HG02678 (cell line): Measurements from ENCODE around the gene KDM2A.

Source experiments
- ATAC-seq: cut with Tn5 transposase; IDR thresholded peaks from one replicate; pipeline ENCODE4 v1.9.1; 2021; ENCODE audit warnings: mild to moderate bottlenecking, moderate library complexity; ENCODE audit not compliant: unreplicated experiment

KDM2A gene

DNA sequence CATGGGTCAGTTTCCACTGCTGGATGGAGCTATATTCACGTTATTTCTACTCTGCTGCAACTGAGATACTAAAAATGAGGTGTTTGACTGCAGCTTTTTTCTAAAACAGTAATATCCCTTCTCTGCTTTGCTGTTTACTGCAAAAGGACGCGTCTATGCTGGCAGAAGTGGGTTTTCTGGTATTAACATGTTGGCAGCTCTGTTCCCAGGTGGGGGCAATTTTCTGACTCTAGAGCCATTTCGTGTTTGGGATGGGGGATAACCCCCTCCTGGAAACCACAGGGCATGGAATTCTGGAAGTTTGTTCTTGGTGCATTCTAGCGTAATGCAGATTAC is 152.1 kb downstream of the KDM2A start:
- no peak for ATAC-seq

DNA sequence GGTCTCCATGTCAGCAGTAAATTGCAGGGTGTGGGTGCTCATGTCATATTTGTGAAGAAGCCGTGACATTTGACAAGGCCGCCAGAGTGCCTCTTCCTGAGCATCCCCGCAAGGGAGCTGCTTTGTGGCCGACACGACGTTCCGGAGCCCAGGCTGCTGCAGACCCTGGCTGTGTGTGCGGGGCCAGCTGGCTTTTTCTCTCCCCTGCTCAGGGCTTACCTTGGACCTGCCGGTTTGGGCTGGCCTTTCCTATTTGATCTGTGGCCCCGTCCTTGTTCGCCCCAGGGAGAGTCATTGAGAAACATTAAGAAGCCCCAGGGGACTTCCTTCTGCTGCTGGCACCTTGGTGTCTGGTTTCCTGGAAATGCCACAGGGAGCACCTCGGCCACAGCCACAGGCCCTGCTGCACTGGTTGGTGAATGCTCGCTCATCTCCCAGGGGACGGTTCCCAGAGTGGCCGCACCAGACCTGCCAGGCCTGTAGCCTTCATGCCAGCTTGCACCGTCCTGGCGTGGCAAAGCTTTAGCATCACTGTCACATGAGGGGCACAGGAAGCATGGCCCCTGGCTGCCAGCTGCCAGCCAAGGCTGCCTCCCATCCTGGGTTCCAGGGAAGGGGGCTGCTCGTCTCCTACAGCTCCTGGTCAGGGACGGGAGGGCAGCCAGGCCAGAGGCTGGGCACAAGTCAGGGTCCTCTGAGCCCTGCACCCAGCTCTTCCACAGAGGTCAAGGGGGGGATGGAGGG is 152.7 kb downstream of the KDM2A start:
- ATAC-seq, result no peak

DNA sequence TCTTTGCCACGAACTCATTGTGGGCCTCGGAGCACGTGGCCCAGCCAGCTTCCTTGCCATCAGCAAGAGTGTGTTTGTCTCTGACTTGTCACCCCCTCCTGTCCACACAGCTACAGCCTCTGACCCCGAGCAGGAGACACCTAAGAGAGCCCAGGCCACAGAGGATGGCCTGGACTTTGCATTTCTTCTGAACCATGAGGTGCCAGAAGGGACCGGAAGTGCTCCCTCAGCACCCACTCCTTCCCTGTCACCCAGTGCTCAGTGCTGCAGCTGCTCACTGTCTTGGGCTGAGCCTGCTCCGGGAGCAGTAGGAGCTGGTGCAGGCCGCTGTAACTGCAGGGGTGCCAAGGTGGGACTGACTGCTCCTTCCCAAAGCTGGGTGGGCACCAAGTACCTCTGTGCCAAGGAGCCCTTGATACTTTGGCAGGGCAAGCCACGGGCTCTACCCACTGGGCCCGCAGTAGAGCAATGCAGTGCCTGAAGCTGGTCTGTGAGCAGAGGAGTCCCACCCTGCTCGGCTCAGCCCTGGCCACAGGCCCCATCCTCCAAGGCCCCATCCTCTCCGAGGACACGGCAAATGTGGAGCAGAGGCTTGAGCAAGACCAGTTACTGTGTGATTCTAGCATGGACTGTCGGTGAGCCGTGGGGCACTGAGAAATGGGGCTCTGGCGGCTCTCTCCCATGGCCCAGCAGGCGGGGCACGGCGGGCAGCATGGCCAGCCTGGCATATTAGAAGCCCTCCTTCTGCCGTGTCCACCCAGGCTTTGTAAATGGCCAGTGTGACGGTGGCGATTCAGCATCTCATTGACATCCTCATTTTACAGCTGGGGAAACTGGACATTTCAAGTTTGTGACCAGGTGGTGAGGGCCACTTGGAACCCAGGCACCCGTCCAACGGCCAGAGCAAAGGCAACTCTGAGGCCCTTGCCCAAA is 153.5 kb downstream of the KDM2A start:
- ATAC-seq, result no peak

DNA sequence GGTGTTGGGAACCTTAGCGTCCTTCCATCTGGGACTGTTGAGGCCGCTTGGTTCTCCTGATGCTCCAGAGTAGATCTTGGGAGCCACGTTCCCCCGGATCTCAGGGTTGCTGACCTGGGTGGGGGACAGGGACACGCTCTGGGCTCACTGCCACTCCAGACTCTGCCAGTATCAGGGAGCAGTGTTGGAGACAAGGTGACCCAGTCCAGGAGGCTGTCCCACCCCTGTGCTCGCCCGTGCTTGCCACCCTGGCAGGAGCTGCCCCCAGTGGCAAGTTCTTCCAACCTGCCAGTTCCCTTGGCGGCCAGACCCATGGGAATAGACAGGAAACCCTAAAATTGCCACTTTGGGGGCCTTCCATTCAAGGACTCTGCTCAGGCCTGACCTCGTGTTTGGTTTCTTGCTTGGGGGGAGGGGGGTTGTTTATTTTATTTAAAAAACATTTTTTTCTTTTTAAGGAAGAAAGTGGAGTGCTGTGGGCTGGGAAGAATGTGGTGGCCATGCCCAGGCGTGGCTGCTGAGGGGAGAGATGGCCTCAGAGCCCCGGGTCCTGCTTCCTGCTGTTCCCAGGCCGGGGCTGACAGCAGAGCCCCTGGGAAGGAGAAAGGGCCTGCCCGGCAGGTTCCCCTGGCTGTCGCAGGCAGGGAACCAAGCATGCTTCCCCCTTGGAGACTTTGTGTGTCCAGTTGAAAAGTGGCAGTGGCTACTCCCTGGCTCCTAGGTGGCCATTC is 154.4 kb downstream of the KDM2A start:
- ATAC-seq, result no peak

DNA sequence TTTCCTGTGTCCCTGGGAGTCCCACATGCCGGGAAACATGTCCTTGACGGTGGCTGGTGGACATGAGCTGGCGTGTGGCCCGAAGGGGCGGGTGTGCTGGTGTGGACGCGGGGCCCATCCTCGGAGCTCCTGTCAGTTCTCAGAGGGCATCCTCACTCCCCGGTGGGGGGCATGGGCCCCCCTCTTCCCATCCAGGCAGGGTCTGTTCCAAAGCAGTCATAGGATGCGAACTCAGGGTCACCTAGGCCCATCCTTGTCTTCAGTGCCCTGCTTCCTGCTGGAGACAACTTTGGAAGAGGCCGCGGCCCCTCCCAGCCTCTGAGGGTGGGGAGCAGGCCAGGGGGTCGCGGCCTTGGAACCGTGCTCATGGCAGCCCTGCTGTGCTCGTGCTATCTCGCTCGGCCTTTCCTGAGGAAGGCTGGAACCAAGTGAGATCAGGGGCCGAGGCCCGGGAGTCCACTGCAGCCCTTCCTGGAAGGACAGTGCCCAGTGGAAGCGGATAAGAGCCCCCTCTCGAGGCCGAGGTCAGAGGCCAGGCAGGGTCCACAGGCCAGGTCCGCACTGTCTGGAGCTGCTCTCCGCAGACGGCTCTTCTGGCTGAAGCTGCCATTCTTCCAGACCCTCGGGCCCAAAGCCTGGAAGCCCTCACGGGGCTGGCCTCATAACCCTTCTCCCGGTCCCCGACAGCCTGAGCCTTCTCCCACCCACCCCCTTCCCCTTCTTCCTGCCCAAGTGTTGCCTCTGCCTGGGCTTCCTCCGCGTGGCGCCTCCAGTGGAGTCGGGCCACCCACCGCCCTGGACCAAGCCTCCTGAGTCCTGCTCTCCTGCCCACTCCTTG is 155.9 kb downstream of the KDM2A start:
- ATAC-seq, result no peak

DNA sequence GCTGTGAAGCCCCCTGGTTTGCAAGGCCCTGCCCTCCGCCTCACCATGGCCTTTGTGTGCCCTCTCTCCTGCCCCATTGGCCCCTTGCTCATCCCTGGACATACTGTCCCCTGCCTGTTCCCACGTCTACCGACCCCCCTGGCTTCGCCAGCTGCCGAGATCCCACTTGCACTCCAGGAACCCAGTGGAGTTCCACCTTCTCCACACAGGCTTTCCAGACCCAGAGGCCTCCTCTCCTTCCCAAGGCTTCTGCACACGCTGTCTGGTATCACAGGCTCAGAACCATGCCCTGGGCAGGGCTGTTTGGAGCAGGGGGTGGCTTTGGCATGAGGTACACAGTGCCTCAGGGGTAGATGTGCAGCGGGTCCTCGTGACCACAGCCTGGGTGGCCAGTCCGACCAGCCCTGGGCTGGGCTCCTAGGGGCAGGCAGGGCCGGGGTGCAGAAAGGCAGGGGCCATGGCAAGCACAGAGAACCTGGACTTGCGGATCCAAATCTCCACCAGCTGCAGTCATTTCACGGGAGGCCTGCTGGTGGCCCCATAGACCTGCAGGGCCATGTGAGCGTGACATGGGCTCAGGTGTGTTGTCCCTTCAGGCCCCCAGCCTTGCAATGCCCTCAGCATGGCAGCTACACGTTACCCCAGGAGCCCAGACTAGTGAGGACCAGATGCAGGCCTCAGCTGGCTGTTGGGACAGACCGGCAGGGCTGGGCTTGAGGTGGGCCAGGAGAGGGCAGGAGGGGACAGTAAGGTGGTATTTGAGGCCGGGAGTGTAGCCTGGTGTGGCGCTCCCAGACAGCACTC is 156.7 kb downstream of the KDM2A start:
- no peak for ATAC-seq

DNA sequence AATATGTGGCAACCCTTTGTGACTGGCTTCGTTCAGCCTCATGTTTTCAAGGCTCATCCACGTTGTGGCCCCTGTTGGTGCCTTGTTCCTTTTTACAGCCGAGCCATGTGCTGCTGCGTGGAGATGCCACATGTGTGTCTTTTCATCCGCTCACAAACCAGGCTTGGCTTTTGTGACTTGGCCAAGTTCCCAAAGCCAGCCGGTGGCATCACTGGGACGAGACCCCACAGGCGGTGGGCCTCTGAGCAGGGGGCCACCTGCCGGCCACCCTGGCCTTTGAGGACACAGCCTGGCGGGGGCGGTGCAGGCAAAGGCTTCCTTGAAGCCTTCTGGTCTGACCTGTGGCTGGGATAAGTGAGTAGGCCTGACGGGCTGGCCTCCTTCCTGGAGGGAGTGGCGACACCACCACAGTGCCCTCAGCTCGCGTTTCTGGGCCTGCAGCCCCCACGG is 157.7 kb downstream of the KDM2A start:
- peak; percentile 1 for ATAC-seq

DNA sequence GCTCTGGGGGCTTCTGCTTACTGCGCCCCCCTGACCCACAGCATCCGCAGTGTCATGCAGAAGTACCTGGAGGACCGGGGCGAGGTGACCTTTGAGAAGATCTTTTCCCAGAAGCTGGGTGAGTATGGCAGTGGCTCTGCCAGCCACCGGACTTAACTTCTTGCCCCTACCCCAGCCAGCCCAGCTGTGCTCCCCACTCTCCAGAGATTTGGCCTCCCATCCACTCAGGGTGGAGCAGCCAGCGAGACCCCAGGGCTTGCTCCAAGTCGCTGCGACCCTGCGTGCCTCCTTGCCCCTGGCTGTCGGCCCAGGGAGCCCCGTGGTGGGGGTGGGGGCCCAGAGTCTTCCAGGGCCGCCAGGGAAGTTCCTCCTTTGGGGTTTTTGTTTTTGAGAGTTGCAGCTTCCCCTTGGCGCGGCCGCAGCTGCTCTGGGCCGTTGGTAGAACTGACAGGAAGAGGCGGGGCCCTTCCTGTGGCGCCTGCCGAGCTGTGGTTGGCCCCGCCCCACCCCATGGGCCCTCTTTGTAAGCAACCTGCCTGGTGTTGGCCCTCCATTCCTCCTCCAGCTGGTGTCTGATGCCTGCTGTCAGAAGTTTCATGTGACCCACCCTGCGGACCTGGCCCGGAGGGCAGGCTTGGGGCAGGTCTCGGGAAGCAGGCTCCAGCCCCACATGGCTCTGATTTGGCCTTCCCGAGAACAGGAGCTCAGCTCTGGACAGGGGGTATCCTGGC is 158.3 kb downstream of the KDM2A start:
- ATAC-seq, result peak; percentile 90

DNA sequence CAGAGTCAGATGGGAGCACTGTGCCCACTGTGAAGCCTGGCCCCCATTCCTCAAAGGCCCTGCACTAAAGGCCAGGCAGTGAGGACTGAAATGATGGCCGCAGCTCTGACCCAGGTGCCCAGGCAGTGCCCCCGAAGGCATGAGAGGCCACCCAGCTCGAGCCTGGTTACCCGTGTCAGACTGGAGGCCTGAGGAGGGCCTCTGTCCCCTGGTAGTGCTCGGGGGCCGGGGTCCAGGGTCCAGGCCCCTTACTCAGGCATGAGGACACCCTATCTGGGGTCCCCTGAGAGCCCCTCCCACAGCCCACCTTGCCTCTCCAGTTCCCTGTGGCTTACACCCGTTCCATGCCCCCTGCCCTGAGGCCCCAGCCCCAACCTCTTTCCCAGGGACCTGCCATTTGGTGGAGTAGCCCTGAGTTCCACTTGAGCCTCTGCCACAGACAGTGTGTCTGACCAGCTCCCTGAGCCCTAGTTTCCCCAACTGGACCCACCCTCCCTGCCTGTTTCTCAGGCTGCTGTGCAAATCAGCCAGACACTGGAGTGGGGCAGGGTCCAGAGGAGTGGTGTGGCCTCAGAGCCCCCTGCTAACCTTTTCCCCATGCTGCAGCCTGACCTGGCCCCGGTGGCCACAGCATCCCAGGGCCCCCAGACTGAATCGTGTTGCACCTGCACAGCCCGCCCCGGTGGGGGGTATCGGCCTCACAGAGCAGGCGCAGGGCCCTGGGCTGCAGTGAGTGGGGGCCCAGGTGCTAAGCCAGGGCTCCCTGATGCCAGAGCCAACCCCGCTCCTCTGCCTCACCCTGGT is 159.3 kb downstream of the KDM2A start:
- ATAC-seq, result no peak

- ATAC-seq, result no peak
Measured at GRCh38 chr11:67278939-67279588, 160.0 kb downstream of the KDM2A start.

- ATAC-seq, result no peak
Measured at GRCh38 chr11:67279589-67280340, 160.7 kb downstream of the KDM2A start.

DNA sequence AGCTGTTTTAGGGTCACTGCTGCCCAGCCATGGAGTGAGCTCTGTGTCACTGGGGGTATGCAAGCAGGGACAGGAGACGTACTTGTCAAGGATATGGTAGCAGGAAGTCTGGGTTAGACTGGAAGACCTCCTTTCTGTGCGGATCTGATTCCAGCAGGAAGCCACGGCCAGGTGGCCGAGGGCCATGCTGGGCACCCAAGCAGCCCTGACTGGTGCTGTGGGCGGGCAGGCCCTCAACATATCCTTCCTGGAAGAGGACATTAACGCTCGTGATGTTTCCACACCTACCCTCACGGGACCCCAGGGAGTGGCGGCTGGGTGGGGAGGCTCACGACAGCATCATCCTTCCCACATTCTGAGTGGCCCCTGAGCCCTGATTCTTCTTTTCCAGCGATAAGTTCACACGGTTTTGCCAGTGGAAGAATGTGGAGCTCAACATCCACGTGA is 161.3 kb downstream of the KDM2A start:
- ATAC-seq, result no peak

DNA sequence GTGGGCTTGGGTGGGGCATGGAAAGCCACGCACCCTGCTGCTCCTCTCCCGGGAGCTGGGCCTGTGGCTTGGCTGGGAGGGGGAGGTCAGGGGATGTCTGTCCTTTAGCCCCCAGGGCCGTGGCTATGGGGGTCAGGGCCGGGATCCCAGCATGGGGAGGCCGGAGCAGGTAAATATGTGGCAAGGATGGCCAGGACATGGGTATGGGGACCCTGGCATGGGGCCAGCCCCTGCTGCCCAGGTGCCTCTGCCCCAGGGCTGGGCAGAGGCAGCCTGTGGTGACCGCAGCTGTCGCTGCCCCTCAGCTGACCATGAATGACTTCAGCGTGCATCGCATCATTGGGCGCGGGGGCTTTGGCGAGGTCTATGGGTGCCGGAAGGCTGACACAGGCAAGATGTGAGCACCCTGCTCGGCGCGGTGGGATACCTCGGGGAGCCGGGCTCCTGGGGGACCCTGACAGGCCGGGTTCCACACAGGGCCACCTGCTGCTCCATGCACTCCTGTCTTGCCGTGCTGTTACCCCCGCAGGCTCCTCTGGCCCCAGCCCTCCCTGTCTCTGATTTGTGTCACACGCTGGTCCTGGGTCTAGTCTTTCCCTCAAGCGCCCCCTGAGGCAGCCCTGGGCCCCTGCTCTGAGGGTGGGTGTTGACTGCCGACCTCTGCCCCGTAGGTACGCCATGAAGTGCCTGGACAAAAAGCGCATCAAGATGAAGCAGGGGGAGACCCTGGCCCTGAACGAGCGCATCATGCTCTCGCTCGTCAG is 161.9 kb downstream of the KDM2A start:
- ATAC-seq, result no peak

DNA sequence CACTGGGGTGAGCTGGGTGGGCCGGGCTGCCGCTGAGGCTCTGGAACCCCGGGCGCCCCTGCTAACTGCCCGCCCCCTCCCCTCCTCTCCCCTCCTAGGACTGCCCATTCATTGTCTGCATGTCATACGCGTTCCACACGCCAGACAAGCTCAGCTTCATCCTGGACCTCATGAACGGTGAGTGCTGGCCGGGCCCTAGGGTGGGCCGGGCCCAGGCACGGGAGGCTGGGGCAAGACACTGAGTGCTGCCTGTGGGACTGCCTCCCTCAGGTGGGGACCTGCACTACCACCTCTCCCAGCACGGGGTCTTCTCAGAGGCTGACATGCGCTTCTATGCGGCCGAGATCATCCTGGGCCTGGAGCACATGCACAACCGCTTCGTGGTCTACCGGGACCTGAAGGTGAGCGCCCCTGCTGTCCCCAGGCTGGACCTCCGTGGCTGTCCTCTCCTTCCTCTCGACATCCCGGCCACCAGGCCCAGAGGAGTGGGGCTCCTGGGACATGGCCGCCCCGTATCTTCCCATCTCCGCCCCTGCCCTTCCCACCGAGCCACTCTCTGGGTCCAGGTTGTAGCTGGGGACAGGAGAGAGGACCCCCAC is 162.6 kb downstream of the KDM2A start:
- no peak for ATAC-seq

- ATAC-seq, result no peak
Measured at GRCh38 chr11:67282155-67282875, 163.3 kb downstream of the KDM2A start.
